Esophagus squamous epithelium (tissue), 4 donors: ENCODE results near the gene CCSER1.

ENCODE experiments used
- POLR2A ChIP-seq, 4 donors: fragments of 450-650 bp; IDR thresholded peaks; one replicate each; pipeline ENCODE4 v1.6.1; 2017; ENCODE audit warnings: antibody characterized with exemption in 4 of 4, mild to moderate bottlenecking in 4 of 4, moderate library complexity in 3 of 4
- TF ChIP-seq, protein P1 (sequence below), 6 experiments: fragments of 450-650 bp in 4 of 6; fragments of 200-600 bp in 2 of 6; sonication (generic) in 2 of 6; IDR thresholded peaks; one replicate each; pipeline ENCODE4 v1.5.1; 2016 to 2019; ENCODE audit warnings: antibody characterized with exemption in 6 of 6, mild to moderate bottlenecking in 4 of 6, moderate library complexity in 4 of 6

DNA sequence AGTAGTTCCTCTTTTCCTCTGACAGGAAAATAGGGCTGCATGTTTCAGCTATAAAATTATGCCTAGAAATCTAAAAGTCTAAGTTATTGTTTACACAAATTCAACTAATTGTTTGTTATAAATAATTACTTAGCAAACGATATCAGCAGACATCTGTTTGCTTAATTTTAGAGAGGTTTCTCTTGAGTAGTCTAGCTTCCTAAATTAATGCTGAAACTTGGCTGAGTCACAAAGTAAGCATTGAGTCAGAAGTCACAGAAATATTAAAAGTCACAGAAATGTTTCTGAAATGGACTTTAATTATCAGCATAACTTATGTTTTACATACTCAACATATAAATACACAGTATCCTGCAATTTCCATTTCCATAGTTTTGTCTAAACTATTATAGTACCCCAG lies 1044.0 kb downstream of the CCSER1 start:
- TF ChIP-seq, protein P1, sequence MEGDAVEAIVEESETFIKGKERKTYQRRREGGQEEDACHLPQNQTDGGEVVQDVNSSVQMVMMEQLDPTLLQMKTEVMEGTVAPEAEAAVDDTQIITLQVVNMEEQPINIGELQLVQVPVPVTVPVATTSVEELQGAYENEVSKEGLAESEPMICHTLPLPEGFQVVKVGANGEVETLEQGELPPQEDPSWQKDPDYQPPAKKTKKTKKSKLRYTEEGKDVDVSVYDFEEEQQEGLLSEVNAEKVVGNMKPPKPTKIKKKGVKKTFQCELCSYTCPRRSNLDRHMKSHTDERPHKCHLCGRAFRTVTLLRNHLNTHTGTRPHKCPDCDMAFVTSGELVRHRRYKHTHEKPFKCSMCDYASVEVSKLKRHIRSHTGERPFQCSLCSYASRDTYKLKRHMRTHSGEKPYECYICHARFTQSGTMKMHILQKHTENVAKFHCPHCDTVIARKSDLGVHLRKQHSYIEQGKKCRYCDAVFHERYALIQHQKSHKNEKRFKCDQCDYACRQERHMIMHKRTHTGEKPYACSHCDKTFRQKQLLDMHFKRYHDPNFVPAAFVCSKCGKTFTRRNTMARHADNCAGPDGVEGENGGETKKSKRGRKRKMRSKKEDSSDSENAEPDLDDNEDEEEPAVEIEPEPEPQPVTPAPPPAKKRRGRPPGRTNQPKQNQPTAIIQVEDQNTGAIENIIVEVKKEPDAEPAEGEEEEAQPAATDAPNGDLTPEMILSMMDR (IDR thresholded peaks at IDR 0.05): no peak
- no peak for TF ChIP-seq POLR2A (IDR thresholded peaks at IDR 0.05)
